ENCODE measurements around the gene LENG1. TPM values are rescaled to one million over a fixed set of nuclear protein-coding genes. Genes with fewer than 3 reads are reported as not detected.

The LENG1 gene
- total and polyA plus RNA-seq, 9 of the 15 experiments (the other 6 are each of a cell fraction or from before 2014, with no cell fraction given) = 0.30 to 10.5 (median 4.7) TPM

DNA sequence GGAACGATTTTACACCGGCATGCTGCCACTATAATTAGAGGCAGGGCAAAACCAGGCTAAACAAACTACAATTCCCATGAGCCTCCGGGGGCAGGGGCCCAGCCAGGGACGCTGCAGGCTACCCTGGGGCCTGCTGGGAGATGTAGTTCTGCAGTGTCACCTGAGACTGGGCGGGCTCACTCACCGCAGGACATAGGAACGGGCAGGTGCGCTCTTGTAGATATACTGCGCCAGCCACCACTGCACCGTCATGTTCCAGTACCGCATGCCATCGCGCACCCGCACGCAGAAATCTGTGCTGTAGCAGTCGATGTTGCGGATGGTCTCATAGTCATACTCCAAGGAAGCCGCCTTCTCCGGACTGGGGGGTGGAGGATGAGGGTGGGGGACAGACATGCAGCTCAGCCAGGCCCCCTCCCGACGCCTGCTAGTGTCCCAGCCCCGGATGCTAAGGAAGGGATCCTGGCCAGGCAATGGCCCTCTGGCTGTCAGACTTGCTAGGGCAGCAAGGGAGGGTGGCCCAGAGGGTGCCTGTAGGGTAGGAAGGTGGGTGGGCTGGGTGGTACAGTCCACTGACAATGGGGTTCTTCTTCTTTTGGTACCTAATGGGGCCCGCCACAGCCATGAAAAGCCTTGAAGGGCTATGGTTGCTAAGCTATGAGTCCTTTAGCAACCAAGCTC lies 19.2 kb upstream of the LENG1 start (continued):
- TF ChIP-seq AFF1 (IDR thresholded peaks at IDR 0.05; ENCODE audit: low read depth in 1 of 2, partially characterized antibody in 2 of 2) = peak in 1 of 2 experiments; percentile 98
- TF ChIP-seq, protein P1, sequence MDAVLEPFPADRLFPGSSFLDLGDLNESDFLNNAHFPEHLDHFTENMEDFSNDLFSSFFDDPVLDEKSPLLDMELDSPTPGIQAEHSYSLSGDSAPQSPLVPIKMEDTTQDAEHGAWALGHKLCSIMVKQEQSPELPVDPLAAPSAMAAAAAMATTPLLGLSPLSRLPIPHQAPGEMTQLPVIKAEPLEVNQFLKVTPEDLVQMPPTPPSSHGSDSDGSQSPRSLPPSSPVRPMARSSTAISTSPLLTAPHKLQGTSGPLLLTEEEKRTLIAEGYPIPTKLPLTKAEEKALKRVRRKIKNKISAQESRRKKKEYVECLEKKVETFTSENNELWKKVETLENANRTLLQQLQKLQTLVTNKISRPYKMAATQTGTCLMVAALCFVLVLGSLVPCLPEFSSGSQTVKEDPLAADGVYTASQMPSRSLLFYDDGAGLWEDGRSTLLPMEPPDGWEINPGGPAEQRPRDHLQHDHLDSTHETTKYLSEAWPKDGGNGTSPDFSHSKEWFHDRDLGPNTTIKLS (IDR thresholded peaks at IDR 0.05; ENCODE audit: borderline replicate concordance, low read depth) = peak; percentile 59; the same call in 1 of the 2 replicates
- TF ChIP-seq NFXL1 (CRISPR knock-in tag; IDR thresholded peaks at IDR 0.05) = no peak
- peak; percentile 95 for TF ChIP-seq ZNF143 (CRISPR knock-in tag; IDR thresholded peaks at IDR 0.05)
- no peak for TF ChIP-seq NFATC3 (IDR thresholded peaks at IDR 0.05)
- TF ChIP-seq MYNN (IDR thresholded peaks at IDR 0.05) = 0 out of 2 replicates have a peak, but pooled peaks have one; percentile 14
- TF ChIP-seq MYNN (CRISPR knock-in tag; IDR thresholded peaks at IDR 0.05) = no peak
- TF ChIP-seq ZNF592 (IDR thresholded peaks at IDR 0.05) = peak; percentile 74
- no peak for TF ChIP-seq DACH1 (IDR thresholded peaks at IDR 0.05; ENCODE audit: partially characterized antibody)
- no peak for TF ChIP-seq NR2C1 (IDR thresholded peaks at IDR 0.05)
- TF ChIP-seq NR2C1 (tag; IDR thresholded peaks at IDR 0.05) = no peak
- TF ChIP-seq, protein P2, sequence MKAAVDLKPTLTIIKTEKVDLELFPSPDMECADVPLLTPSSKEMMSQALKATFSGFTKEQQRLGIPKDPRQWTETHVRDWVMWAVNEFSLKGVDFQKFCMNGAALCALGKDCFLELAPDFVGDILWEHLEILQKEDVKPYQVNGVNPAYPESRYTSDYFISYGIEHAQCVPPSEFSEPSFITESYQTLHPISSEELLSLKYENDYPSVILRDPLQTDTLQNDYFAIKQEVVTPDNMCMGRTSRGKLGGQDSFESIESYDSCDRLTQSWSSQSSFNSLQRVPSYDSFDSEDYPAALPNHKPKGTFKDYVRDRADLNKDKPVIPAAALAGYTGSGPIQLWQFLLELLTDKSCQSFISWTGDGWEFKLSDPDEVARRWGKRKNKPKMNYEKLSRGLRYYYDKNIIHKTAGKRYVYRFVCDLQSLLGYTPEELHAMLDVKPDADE (conservative IDR thresholded peaks at IDR 0.05; ENCODE audit: control insufficient read depth, low read depth, low read length) = peak; percentile 96; the same call in 1 of the 2 replicates
- peak; percentile 61 for TF ChIP-seq POLR2G (IDR thresholded peaks at IDR 0.05; ENCODE audit: low read depth, low read length)
- TF ChIP-seq POLR2AphosphoS2 (IDR thresholded peaks at IDR 0.05; ENCODE audit: low read length) = peak; percentile 77; the same call in 1 of the 2 replicates
- peak; percentile 55; the same call in 1 of the 2 replicates for TF ChIP-seq RBFOX2 (IDR thresholded peaks at IDR 0.05; ENCODE audit: low read depth, low read length)
- TF ChIP-seq CREM (IDR thresholded peaks at IDR 0.05; ENCODE audit: low read depth) = peak; percentile 55; the same call in 1 of the 2 replicates
- peak; percentile 76 for TF ChIP-seq MBD2 (IDR thresholded peaks at IDR 0.05; ENCODE audit: borderline replicate concordance, low read depth)

All from K562 (cell line).